Measurements from ENCODE around the gene FZD7.

FZD7 gene

GRCh38 chr2:202038471-202039277 is 5.0 kb downstream of the FZD7 start:
- no peak for DNase-seq

GRCh38 chr2:202039278-202040078 is 5.8 kb downstream of the FZD7 start:
- no peak for DNase-seq

DNA sequence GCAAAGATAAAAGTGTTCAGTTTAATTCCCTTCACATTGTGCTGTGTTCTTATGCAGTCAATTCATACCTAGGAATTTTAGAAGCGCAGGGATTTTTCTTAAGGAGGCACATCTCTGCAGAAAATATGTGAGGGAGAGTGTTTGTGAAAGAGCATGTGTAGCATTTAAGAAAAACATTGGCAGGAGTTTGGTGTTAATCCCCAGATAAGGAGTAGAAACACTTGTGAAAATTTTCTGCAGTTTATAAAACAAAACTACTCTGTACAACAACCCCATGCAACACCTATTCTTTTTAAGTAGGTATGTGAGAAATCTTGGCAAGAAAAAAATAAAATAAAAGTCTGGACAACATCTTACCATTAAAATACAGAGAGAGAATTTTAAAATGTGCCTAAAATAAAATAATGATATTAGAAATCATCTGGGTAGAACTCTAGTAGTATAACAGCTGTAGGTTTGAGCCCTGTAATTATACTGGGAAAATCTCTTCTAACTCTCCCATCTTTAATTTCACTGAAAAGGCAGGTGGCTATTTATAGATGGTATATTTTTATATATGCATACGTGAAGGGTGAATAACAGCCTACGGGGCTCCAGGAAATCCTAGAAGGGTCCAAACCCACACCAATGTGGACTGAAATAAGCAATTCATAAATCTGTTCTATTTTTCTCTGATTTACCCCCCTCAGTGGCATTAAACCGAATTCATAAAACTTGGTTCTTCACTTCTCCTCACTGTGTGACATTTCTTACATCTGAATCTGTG is 6.6 kb downstream of the FZD7 start:
- no peak for DNase-seq

DNA sequence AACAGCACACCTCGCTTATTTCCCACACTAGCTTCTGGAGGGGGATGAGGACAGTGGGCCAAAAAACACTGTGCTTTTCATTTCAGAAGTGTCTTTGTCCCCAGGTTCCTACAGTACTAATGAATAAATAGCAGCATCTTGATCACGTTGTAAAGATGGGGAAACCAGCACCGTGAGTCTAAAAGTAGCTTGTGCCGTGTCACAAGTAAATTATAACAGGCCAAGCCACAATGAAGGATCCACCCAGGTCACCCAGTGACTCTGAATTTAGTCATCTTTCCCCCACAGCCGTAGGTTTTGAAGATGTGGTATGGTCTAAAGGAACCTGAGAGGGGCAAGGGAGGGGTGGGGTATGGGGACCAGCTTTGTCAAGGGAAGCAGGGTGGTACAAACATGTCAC is 8.8 kb downstream of the FZD7 start:
- DNase-seq: no peak

GRCh38 chr2:202043475-202043874 is 9.8 kb downstream of the FZD7 start:
- DNase-seq: no peak

- no peak for DNase-seq
These were observed 11.1 kb downstream of the FZD7 start for GRCh38 chr2:202044777-202045176.

DNA sequence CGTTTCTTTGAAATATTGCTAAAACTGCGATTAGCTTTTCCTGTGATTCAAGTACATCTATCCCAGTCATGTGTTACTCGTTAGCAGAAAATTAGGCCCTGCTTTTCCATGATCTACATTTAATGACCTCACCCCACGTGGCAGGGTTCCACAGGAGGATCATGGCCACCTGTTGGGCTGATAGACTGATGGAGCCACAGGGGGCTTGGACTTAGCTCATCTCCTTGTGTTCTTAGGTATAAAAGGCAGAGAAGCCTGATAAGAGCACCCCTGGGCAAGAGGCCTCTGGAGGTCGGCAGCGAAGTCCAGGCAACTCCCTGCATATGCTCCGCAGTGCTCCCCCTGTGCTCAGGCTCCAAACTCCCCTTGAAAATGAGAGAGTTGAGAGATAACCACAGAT is 12.9 kb downstream of the FZD7 start:
- DNase-seq: no peak

DNA sequence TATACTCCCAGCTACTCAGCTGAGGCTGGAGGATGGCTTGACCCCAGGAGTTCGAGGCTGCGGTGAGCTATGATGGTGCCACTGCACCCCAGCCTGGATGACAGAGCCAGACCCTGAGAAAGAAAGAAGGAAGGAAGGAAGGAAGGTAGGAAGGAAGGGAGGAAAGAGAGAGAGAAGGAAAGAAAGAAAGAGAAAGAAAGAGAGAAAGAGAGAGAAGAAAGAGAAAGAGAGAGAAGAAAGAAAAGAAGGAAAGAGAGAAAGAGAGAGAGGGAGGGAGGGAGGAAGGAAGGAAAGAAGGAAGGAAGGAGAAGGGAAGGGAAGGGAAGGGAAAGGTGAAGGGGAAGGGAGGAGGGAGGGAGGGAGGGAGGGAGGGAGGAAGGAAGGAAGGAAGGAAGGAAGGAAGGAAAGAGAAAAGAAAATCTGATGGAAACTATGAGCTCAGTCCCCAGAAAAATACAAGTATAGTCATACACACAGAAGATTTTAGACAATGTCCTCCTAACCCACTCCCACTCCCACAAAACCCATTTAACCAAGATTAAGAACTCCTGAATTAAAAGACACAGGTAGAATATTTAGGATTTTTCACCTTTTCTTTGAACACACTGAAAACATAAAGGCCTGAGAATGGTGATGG is 15.6 kb downstream of the FZD7 start:
- no peak for DNase-seq

- peak; percentile 71 for DNase-seq
These were observed 16.2 kb downstream of the FZD7 start for GRCh38 chr2:202049840-202050239.

DNA sequence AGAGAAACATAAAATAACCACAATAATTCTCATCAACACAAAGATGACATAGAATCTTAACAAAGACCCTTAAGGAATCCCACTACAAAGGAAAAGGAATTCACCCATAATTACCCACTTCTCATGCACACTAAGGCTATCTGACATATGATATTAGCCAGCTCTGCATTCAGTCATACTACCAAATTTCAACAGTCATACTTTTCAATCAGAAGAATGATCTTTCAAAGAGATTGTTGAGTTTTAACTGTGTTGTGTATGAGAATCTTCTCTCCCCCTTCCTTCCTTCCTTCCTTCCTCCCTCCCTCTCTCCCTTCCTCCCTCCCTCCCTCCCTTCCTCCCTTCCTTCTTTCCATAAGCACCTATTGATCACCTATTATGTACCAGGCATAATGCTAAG is 17.0 kb downstream of the FZD7 start:
- DNase-seq: no peak

DNA sequence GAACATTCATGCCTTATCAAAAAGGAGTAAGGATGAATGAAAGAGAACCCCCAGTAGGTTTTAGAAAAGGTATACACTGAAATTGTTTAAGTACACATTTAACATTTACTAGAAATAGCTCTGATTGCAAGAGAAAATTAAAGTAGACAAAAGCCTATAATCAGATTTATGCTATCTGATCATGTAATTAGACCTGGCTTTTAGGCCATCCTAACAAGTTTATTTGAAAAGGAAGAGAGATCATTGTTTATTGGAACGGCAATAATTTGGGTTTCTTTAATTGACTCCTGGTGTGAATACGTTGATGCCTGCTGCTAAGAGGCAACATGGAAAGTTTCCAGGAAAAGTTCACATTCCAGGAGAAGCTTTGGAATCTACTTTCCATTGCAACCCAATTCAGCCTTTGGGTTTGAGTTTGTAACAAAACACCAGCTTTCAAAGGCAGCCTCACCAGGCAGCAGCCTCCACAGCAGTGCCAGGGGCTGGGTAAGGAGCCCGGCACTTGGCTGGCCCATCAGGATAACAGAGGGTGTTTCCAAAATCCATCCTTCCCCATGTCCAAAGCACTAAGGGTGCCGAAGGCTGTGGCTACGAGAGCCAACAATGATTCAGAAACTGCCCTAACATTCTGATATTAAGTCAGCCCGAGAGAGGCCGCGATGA is 18.0 kb downstream of the FZD7 start:
- DNase-seq: no peak

DNA sequence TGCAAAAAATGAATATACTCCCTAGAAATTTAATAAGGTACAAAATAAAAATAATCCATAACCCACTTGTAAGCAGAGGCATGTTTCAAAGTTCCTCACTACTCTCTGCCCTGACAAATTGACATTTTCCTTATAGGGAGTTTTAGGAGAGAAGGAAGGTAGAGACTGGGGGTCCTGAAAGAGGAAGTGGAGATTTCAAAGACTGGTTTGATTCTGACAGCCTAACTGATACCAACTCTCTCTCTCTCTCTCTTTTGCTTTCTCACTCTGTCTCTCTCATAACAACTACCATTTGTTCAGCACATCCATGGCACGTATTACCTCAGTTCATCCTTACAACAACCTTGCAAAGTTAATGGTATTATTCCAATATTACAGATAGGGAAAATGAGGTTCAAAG is 18.6 kb downstream of the FZD7 start:
- no peak for DNase-seq

DNA sequence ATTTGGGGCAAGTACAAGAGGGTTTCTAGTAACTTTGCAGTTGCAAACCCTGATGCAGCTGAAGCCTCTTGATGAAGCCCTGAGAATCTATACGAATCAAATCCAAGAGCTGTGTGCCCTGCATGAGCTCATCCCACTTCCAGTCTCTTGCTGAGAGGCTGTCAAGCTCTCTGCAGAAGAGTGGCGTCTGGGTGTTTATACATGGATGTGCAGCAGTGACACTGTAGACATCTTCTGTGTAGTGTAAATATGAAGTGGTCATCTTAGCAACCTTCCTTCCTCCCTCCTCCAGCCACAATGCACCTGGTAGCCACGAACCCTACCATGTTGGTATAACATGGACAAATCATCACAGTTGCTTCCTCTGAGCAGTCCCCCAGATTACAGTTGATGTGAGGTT is 21.0 kb downstream of the FZD7 start:
- no peak for DNase-seq

DNA sequence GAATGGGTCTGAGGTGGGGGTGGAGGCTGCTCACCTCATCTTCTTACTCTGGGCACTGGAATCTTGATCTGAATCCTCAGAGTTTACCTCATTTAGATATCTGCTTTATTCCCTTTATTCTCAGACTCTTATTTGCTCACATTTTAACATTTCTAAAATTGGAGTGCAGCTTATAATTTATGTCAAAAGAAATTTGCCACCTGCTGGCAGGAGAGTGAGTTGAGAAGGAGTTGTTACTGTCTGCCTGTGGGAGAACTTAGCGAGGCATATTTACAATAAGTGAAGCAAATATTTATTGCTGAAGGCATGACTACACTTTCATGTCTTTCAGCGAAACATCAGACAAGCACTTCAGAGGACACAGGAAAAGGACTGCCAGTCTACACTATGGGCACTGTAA is 23.0 kb downstream of the FZD7 start:
- peak; percentile 68 for DNase-seq

GRCh38 chr2:202060218-202060617 is 26.6 kb downstream of the FZD7 start:
- peak; percentile 24 for DNase-seq

DNA sequence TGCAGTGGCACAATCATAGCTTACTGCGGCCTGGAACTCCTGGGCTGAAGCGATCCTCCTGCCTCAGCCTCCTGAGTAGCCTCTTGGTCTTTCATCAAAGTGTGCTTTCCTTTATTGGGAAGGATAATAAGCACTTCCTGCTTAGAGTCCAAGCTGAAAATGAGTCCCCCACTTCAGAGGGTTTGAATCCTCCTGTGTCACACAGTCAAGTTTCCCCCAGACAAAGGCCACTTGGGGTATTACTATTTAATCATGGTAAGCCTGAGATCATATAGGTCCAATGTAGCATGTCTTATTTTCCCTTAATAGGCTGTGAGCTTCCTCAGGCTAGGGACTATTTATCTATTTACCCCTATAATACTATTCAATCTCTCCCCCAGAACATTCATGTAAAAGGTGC is 28.0 kb downstream of the FZD7 start:
- DNase-seq: no peak

DNA sequence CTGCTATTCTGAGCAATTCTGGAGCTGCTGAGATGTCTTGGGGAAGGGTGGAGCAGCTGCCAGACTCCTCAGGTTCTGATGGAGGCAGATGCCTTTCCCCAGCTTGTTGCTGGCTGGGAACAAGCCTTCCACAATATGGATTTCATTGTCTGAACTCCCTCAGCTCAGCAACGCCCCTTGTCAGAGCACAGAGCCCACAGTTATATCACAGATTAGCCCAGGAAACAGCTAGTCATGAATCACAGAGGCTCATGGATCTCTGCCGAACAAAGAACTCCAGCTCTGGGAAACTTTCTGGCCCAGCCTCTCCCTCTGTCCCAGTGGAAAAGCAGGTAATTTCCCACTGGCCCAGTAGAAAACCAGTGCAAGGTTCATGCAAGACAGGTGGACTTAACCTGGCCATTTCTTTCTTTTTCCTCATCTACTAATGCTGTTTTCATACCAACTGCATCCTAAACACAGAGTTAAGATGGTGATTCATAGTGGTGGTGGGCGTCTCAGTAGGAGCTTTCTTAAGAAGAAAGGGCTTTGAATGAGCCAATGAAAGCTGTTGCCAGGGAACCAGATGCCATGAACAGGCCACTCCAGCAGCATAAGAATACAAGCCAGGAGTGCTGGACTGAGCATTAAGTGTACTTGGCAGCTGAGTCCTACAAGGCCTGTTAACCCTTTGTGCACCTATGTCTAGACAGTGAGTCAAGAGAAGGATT is 30.7 kb downstream of the FZD7 start:
- DNase-seq: peak; percentile 10

DNA sequence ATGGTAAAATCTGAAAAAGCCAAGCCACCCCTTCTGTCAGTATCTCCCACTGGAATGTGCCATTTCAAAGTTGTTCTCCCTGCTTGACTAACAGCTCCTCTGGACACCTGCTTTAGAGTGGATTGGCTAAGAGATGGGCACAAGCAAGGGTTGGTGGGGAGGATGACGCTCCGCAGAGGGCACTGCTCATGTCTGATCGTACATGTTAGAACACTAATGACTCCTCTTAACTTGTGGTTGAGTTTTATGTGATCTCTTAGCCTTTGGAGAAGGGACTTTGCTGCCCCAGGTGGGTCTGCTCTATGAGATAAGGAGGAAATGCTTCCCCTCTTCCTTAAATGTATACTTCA is 31.2 kb downstream of the FZD7 start:
- DNase-seq: peak; percentile 24

- DNase-seq: peak; percentile 67
These were observed 32.2 kb downstream of the FZD7 start for GRCh38 chr2:202065876-202066275.

GRCh38 chr2:202066875-202067274 is 33.2 kb downstream of the FZD7 start:
- no peak for DNase-seq

DNA sequence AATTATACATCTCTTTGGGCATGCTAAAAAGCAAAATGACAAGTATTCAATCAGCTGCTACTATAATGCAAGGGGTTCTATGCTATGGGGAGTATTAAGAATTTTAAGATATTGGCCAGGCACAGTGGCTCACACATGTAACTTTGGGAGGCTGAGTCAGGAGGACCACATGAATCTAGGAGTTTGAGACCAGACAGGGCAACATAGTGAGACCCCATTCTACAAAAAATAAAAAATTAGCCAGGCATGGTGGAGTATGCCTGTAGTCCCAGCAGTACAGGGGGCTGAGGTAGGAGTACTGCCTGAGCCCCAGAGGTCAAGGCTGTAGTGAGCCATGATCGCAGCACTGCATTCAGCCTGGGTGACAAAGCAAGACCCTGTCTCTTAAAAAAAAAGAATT is 33.9 kb downstream of the FZD7 start:
- DNase-seq: no peak
